Chondrocyte (in vitro differentiated cells): ENCODE results near the gene CHSY1. TPM values are rescaled to one million over a fixed set of nuclear protein-coding genes. Genes with fewer than 3 reads are reported as not detected.
"Not testable (repeated sequence)": the region's sequence is repeated elsewhere in the genome, so short reads cannot be mapped to it uniquely, and the experiment has no call there.

Experiments
- DNase-seq: peaks from one replicate; pipeline ENCODE4 v3.0.0; 2021; ENCODE audit warnings: mixed read lengths, low spot score
- H3K27ac Mint-ChIP-seq: one replicate; pipeline ENCODE4 v1.8.0; 2021; ENCODE audit warnings: mild to moderate bottlenecking, moderate library complexity, mixed read lengths; ENCODE audit not compliant: unreplicated experiment
- H3K27me3 Mint-ChIP-seq: 2 replicates; pipeline ENCODE4 v1.8.0; 2021; ENCODE audit warnings: low read depth, mixed read lengths
- H3K36me3 Mint-ChIP-seq: 2 replicates; pipeline ENCODE4 v1.8.0; 2021; ENCODE audit warnings: low read depth, mixed read lengths
- H3K4me1 Mint-ChIP-seq: 2 replicates; pipeline ENCODE4 v1.8.0; 2021; ENCODE audit warnings: low read depth, mild to moderate bottlenecking, mixed read lengths
- H3K4me3 Mint-ChIP-seq: one replicate; pipeline ENCODE4 v1.8.0; 2021; ENCODE audit warnings: mild to moderate bottlenecking, moderate library complexity, mixed read lengths; ENCODE audit not compliant: unreplicated experiment
- H3K9me3 Mint-ChIP-seq: 2 replicates; pipeline ENCODE4 v1.8.0; 2021; ENCODE audit warnings: low read depth, mixed read lengths
- CTCF ChIP-seq: fragments of 200-600 bp; sonication (generic); IDR thresholded peaks from 2 replicates; pipeline ENCODE4 v1.5.0; 2021; ENCODE audit warnings: antibody characterized with exemption, mild to moderate bottlenecking, moderate library complexity
- total RNA-seq: library from RNA; stranded (reverse); gene quantifications from 3 replicates; pipeline ENCODE4 v1.2.1, GENCODE V29; 2021

CHSY1 gene
- total RNA-seq, 1 donor from 2014 or later, result 60.9 TPM

- TF ChIP-seq CTCF, result peak; percentile 0
- Mint-ChIP-seq H3K27ac (peak overlapping the region; percentile 97), H3K27me3 (no peaks in the 10 kb centered on the region), H3K36me3 (peaks cover 9% of the 10 kb centered on the region), H3K4me3 (peak overlapping the region; percentile 3), H3K4me1 (peaks cover 49% of the 10 kb centered on the region), H3K9me3 (peaks cover 12% of the 10 kb centered on the region)
- DNase-seq, result no peak
These were observed 123.4 kb downstream of the CHSY1 start for GRCh38 chr15:101128221-101129015.

- Mint-ChIP-seq H3K4me3 (peak overlapping the region; percentile 3), H3K9me3 (peaks cover 12% of the 10 kb centered on the region), H3K27me3 (no peaks in the 10 kb centered on the region), H3K27ac (peak overlapping the region; percentile 97), H3K36me3 (peaks cover 9% of the 10 kb centered on the region), H3K4me1 (peaks cover 52% of the 10 kb centered on the region)
- TF ChIP-seq CTCF, result no peak
- no peak for DNase-seq
These were observed 124.3 kb downstream of the CHSY1 start for GRCh38 chr15:101127506-101128076.

- no peak for TF ChIP-seq CTCF
- Mint-ChIP-seq H3K4me1 (peaks cover 59% of the 10 kb centered on the region), H3K27ac (peak overlapping the region; percentile 97), H3K4me3 (no peak overlapping the region), H3K27me3 (no peaks in the 10 kb centered on the region), H3K36me3 (peaks cover 9% of the 10 kb centered on the region), H3K9me3 (peaks cover 12% of the 10 kb centered on the region)
- no peak for DNase-seq
These were observed 125.0 kb downstream of the CHSY1 start for GRCh38 chr15:101126618-101127505.

- H3K27ac Mint-ChIP-seq, result peak overlapping the region; percentile 57
- not testable (repeated sequence) for DNase-seq, H3K4me3 Mint-ChIP-seq, H3K27me3 Mint-ChIP-seq, H3K36me3 Mint-ChIP-seq
- peaks cover 68% of the 10 kb centered on the region for H3K4me1 Mint-ChIP-seq
- peaks cover 12% of the 10 kb centered on the region for H3K9me3 Mint-ChIP-seq
These were observed 125.9 kb downstream of the CHSY1 start for GRCh38 chr15:101125881-101126428.

Other genes starting within 250 kb of the CHSY1 start
- 68.0 to 87.8 TPM (median 84.8 TPM) in 3 replicates for gene SELENOS, start 25.4 kb upstream of the CHSY1 start, total RNA-seq
- gene SNRPA1, start 43.2 kb upstream of the CHSY1 start, total RNA-seq, result 35.5 to 68.0 TPM (median 35.7 TPM) in 3 replicates
- 0.40 to 2.0 TPM (median 1.4 TPM) in 3 replicates for gene PCSK6, start 237.7 kb upstream of the CHSY1 start, total RNA-seq